ENCODE measurements around the gene NSUN7.
"Not testable (repeated sequence)": the region's sequence is repeated elsewhere in the genome, so short reads cannot be mapped to it uniquely, and the experiment has no call there.

The NSUN7 gene

GRCh38 chr4:40811956-40812355, 62.2 kb downstream of the NSUN7 start:
- no peak overlapping the region for H2BK15ac ChIP-seq (replicated peaks; ENCODE audit: low read depth)
- no peak overlapping the region for H2BK120ac ChIP-seq (ENCODE audit: low read depth, low read length)
- no peak overlapping the region for H4K5ac ChIP-seq (ENCODE audit: low read length)
- H3K56ac ChIP-seq (ENCODE audit: low read length): no peak overlapping the region
- no peak overlapping the region for H3K4ac ChIP-seq (ENCODE audit: low read depth, low read length)
- no peak overlapping the region for H3K9ac ChIP-seq (ENCODE audit: low read length)
- no peak overlapping the region for H3K23ac ChIP-seq (ENCODE audit: low read length)
- H3K27me3 ChIP-seq (ENCODE audit: insufficient read depth, low read length, poor library complexity): no peaks in the 10 kb centered on the region
- H3K36me3 ChIP-seq (ENCODE audit: control insufficient read depth, insufficient read depth, low read length): peaks cover 2% of the 10 kb centered on the region
- H3K4me1 ChIP-seq (ENCODE audit: control insufficient read depth, low read depth, low read length): no peaks in the 10 kb centered on the region
- H3K27ac ChIP-seq (ENCODE audit: low read depth, low read length): no peak overlapping the region
- H3K79me2 ChIP-seq (ENCODE audit: control insufficient read depth, insufficient read depth, low read length): no peaks in the 10 kb centered on the region
- H2BK5ac ChIP-seq (ENCODE audit: low read length): no peak overlapping the region
- H2AK5ac ChIP-seq (ENCODE audit: low read length): no peak overlapping the region
- WGBS (ENCODE audit: extremely low coverage, insufficient coverage, low lambda C conversion rate): no CpG with 5 or more reads among the region's 7 CpGs
- H3K18ac ChIP-seq (ENCODE audit: low read length): no peak overlapping the region
- H3K4me2 ChIP-seq (ENCODE audit: low read length): no peak overlapping the region
- no peaks in the 10 kb centered on the region for H3K79me1 ChIP-seq (ENCODE audit: low read length)
- no peak for DNase-seq
- no peak overlapping the region for H4K8ac ChIP-seq (ENCODE audit: low read depth, low read length)
- H3K4me3 ChIP-seq (ENCODE audit: low read length): no peak overlapping the region

GRCh38 chr4:40812386-40812785, 62.6 kb downstream of the NSUN7 start:
- Histone ChIP-seq H3K4me2 (ENCODE audit: low read length) (no peak overlapping the region), H3K56ac (ENCODE audit: low read length) (no peak overlapping the region), H3K79me2 (ENCODE audit: control insufficient read depth, insufficient read depth, low read length) (no peaks in the 10 kb centered on the region), H4K8ac (ENCODE audit: low read depth, low read length) (no peak overlapping the region), H3K18ac (ENCODE audit: low read length) (no peak overlapping the region), H3K79me1 (ENCODE audit: low read length) (no peaks in the 10 kb centered on the region), H4K5ac (ENCODE audit: low read length) (no peak overlapping the region), H2AK5ac (ENCODE audit: low read length) (no peak overlapping the region), H3K27me3 (ENCODE audit: insufficient read depth, low read length, poor library complexity) (no peaks in the 10 kb centered on the region), H3K4ac (ENCODE audit: low read depth, low read length) (no peak overlapping the region), H3K27ac (ENCODE audit: low read depth, low read length) (no peak overlapping the region), H2BK120ac (ENCODE audit: low read depth, low read length) (no peak overlapping the region), H3K4me3 (ENCODE audit: low read length) (no peak overlapping the region), H2BK5ac (ENCODE audit: low read length) (no peak overlapping the region), H3K36me3 (ENCODE audit: control insufficient read depth, insufficient read depth, low read length) (peaks cover 2% of the 10 kb centered on the region), H3K9ac (ENCODE audit: low read length) (no peak overlapping the region), H2BK15ac (replicated peaks; ENCODE audit: low read depth) (no peak overlapping the region), H3K23ac (ENCODE audit: low read length) (no peak overlapping the region), H3K4me1 (ENCODE audit: control insufficient read depth, low read depth, low read length) (no peaks in the 10 kb centered on the region)
- no CpG with 5 or more reads among the region's 8 CpGs for WGBS (ENCODE audit: extremely low coverage, insufficient coverage, low lambda C conversion rate)
- DNase-seq: no peak

- Histone ChIP-seq H3K27ac (ENCODE audit: low read depth, low read length) (no peak overlapping the region), H3K4me3 (ENCODE audit: low read length) (no peak overlapping the region), H3K36me3 (ENCODE audit: control insufficient read depth, insufficient read depth, low read length) (peaks cover 3% of the 10 kb centered on the region), H3K9ac (ENCODE audit: low read length) (no peak overlapping the region), H2AK5ac (ENCODE audit: low read length) (no peak overlapping the region), H3K4ac (ENCODE audit: low read depth, low read length) (no peak overlapping the region), H3K4me1 (ENCODE audit: control insufficient read depth, low read depth, low read length) (no peaks in the 10 kb centered on the region), H2BK120ac (ENCODE audit: low read depth, low read length) (no peak overlapping the region), H3K23ac (ENCODE audit: low read length) (no peak overlapping the region), H3K79me1 (ENCODE audit: low read length) (no peaks in the 10 kb centered on the region), H4K5ac (ENCODE audit: low read length) (no peak overlapping the region), H2BK15ac (replicated peaks; ENCODE audit: low read depth) (no peak overlapping the region), H3K79me2 (ENCODE audit: control insufficient read depth, insufficient read depth, low read length) (no peaks in the 10 kb centered on the region), H3K27me3 (ENCODE audit: insufficient read depth, low read length, poor library complexity) (no peaks in the 10 kb centered on the region), H3K18ac (ENCODE audit: low read length) (no peak overlapping the region), H4K8ac (ENCODE audit: low read depth, low read length) (no peak overlapping the region), H3K4me2 (ENCODE audit: low read length) (no peak overlapping the region), H3K56ac (ENCODE audit: low read length) (no peak overlapping the region), H2BK5ac (ENCODE audit: low read length) (no peak overlapping the region)
- no CpG with 5 or more reads among the region's 2 CpGs for WGBS (ENCODE audit: extremely low coverage, insufficient coverage, low lambda C conversion rate)
- DNase-seq: no peak
Observed at GRCh38 chr4:40812856-40813255, 63.1 kb downstream of the NSUN7 start.

- H3K56ac ChIP-seq (ENCODE audit: low read length); H2BK5ac ChIP-seq (ENCODE audit: low read length); H3K23ac ChIP-seq (ENCODE audit: low read length); H3K27me3 ChIP-seq (ENCODE audit: insufficient read depth, low read length, poor library complexity); H3K27ac ChIP-seq (ENCODE audit: low read depth, low read length); H3K4me3 ChIP-seq (ENCODE audit: low read length); H3K79me1 ChIP-seq (ENCODE audit: low read length); H2AK5ac ChIP-seq (ENCODE audit: low read length); H3K4me2 ChIP-seq (ENCODE audit: low read length); DNase-seq; H2BK15ac ChIP-seq (replicated peaks; ENCODE audit: low read depth); H3K18ac ChIP-seq (ENCODE audit: low read length); H3K79me2 ChIP-seq (ENCODE audit: control insufficient read depth, insufficient read depth, low read length); H3K4me1 ChIP-seq (ENCODE audit: control insufficient read depth, low read depth, low read length); H3K9ac ChIP-seq (ENCODE audit: low read length); H2BK120ac ChIP-seq (ENCODE audit: low read depth, low read length); H4K5ac ChIP-seq (ENCODE audit: low read length); H3K4ac ChIP-seq (ENCODE audit: low read depth, low read length); H3K36me3 ChIP-seq (ENCODE audit: control insufficient read depth, insufficient read depth, low read length); H4K8ac ChIP-seq (ENCODE audit: low read depth, low read length): not testable (repeated sequence)
- no CpG with 5 or more reads among the region's 6 CpGs for WGBS (ENCODE audit: extremely low coverage, insufficient coverage, low lambda C conversion rate)
Observed at GRCh38 chr4:40817157-40817556, 67.4 kb downstream of the NSUN7 start.

GRCh38 chr4:40820101-40820500, 70.3 kb downstream of the NSUN7 start:
- WGBS (ENCODE audit: extremely low coverage, insufficient coverage, low lambda C conversion rate): no CpG with 5 or more reads among the region's 11 CpGs

GRCh38 chr4:40822420-40823166, 72.8 kb downstream of the NSUN7 start:
- no peak overlapping the region for H3K9ac ChIP-seq (ENCODE audit: low read length)
- H2BK15ac ChIP-seq (replicated peaks; ENCODE audit: low read depth): no peak overlapping the region
- H3K23ac ChIP-seq (ENCODE audit: low read length): no peak overlapping the region
- WGBS (ENCODE audit: extremely low coverage, insufficient coverage, low lambda C conversion rate): no CpG with 5 or more reads among the region's 8 CpGs
- no peak for DNase-seq
- H3K4me1 ChIP-seq (ENCODE audit: control insufficient read depth, low read depth, low read length): no peaks in the 10 kb centered on the region
- H3K18ac ChIP-seq (ENCODE audit: low read length): no peak overlapping the region
- H3K4me2 ChIP-seq (ENCODE audit: low read length): no peak overlapping the region
- no peaks in the 10 kb centered on the region for H3K79me2 ChIP-seq (ENCODE audit: control insufficient read depth, insufficient read depth, low read length)
- no peaks in the 10 kb centered on the region for H3K79me1 ChIP-seq (ENCODE audit: low read length)
- no peak overlapping the region for H3K4ac ChIP-seq (ENCODE audit: low read depth, low read length)
- H3K36me3 ChIP-seq (ENCODE audit: control insufficient read depth, insufficient read depth, low read length): peaks cover 5% of the 10 kb centered on the region
- H2BK5ac ChIP-seq (ENCODE audit: low read length): no peak overlapping the region
- H3K27ac ChIP-seq (ENCODE audit: low read depth, low read length): no peak overlapping the region
- H4K5ac ChIP-seq (ENCODE audit: low read length): no peak overlapping the region
- no peak overlapping the region for H2AK5ac ChIP-seq (ENCODE audit: low read length)
- H3K4me3 ChIP-seq (ENCODE audit: low read length): no peak overlapping the region
- no peak overlapping the region for H4K8ac ChIP-seq (ENCODE audit: low read depth, low read length)
- H3K27me3 ChIP-seq (ENCODE audit: insufficient read depth, low read length, poor library complexity): no peaks in the 10 kb centered on the region
- H3K56ac ChIP-seq (ENCODE audit: low read length): no peak overlapping the region
- H2BK120ac ChIP-seq (ENCODE audit: low read depth, low read length): no peak overlapping the region

More at GRCh38 chr4:40820101-40820500, 70.3 kb downstream of the NSUN7 start:
- Histone ChIP-seq H2AK5ac (ENCODE audit: low read length) (no peak overlapping the region), H3K4me3 (ENCODE audit: low read length) (no peak overlapping the region), H3K27ac (ENCODE audit: low read depth, low read length) (no peak overlapping the region), H3K23ac (ENCODE audit: low read length) (no peak overlapping the region), H3K27me3 (ENCODE audit: insufficient read depth, low read length, poor library complexity) (no peaks in the 10 kb centered on the region), H3K9ac (ENCODE audit: low read length) (no peak overlapping the region), H3K4me1 (ENCODE audit: control insufficient read depth, low read depth, low read length) (no peaks in the 10 kb centered on the region), H3K4ac (ENCODE audit: low read depth, low read length) (no peak overlapping the region), H3K36me3 (ENCODE audit: control insufficient read depth, insufficient read depth, low read length) (peaks cover 7% of the 10 kb centered on the region), H2BK5ac (ENCODE audit: low read length) (no peak overlapping the region), H2BK15ac (replicated peaks; ENCODE audit: low read depth) (no peak overlapping the region), H3K79me2 (ENCODE audit: control insufficient read depth, insufficient read depth, low read length) (no peaks in the 10 kb centered on the region), H3K4me2 (ENCODE audit: low read length) (no peak overlapping the region), H3K18ac (ENCODE audit: low read length) (no peak overlapping the region), H3K56ac (ENCODE audit: low read length) (no peak overlapping the region), H2BK120ac (ENCODE audit: low read depth, low read length) (no peak overlapping the region), H4K5ac (ENCODE audit: low read length) (no peak overlapping the region), H4K8ac (ENCODE audit: low read depth, low read length) (no peak overlapping the region), H3K79me1 (ENCODE audit: low read length) (no peaks in the 10 kb centered on the region)
- DNase-seq: no peak
